Thyroid gland (tissue), 4 donors: ENCODE measurements around the gene MYOCOS.

Experiments used
- POLR2A ChIP-seq, 2 donors: fragments of 450-650 bp; IDR thresholded peaks; one replicate each; pipeline ENCODE4 v1.6.1; 2017; ENCODE audit warnings: antibody characterized with exemption in 2 of 2, mild to moderate bottlenecking in 2 of 2, moderate library complexity in 1 of 2
- TF ChIP-seq, protein P1 (sequence below), 6 experiments: fragments of 200-600 bp in 3 of 6; fragments of 450-650 bp in 3 of 6; sonication (generic) in 3 of 6; IDR thresholded peaks; one replicate each; pipeline ENCODE4 v1.5.1; 2016 to 2019; ENCODE audit warnings: antibody characterized with exemption in 6 of 6, mild to moderate bottlenecking in 2 of 6, inconsistent platforms in 1 of 6, moderate library complexity in 1 of 6

- TF ChIP-seq, protein P1, sequence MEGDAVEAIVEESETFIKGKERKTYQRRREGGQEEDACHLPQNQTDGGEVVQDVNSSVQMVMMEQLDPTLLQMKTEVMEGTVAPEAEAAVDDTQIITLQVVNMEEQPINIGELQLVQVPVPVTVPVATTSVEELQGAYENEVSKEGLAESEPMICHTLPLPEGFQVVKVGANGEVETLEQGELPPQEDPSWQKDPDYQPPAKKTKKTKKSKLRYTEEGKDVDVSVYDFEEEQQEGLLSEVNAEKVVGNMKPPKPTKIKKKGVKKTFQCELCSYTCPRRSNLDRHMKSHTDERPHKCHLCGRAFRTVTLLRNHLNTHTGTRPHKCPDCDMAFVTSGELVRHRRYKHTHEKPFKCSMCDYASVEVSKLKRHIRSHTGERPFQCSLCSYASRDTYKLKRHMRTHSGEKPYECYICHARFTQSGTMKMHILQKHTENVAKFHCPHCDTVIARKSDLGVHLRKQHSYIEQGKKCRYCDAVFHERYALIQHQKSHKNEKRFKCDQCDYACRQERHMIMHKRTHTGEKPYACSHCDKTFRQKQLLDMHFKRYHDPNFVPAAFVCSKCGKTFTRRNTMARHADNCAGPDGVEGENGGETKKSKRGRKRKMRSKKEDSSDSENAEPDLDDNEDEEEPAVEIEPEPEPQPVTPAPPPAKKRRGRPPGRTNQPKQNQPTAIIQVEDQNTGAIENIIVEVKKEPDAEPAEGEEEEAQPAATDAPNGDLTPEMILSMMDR (IDR thresholded peaks at IDR 0.05) = peak in 5 of 6 experiments; percentile 13 to 59 (median 32)
- no peak for TF ChIP-seq POLR2A (IDR thresholded peaks at IDR 0.05)
Measured at GRCh38 chr1:171654942-171655745, 33.1 kb downstream of the MYOCOS start.
